ENCODE data around the gene LCLAT1.
"Not testable (repeated sequence)": the region's sequence is repeated elsewhere in the genome, so short reads cannot be mapped to it uniquely, and the experiment has no call there.

The LCLAT1 gene

DNA sequence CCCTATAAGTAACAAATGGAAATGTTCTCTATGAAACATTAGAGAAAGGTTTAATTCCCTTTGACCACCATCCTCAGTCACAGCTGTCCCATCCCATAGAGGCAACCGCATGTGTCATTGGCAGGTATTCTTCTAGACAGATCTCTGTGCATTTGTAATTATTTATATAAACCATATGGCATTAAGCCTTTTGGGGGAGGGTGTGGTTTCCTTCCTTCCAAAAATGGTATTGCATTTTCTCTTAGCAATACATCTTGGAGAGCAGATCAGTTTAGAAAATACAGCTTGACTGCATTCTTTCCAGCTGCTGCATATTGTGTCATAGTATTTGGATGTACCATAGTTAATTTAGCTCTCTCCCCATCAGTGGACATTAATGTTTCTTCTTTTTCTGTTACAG is 57.7 kb downstream of the LCLAT1 start:
- 0 out of 2 replicates have a peak, but pooled peaks cover 4% of the 10 kb centered on the region for H3K79me2 ChIP-seq (ENCODE audit: insufficient read depth, low read length)

GRCh38 chr2:30505500-30506180 is 58.6 kb downstream of the LCLAT1 start:
- H3K36me3 ChIP-seq (ENCODE audit: insufficient read depth, low read length): no peaks in the 10 kb centered on the region; the same call in 1 of the 2 replicates
- no peaks in the 10 kb centered on the region for H4K20me1 ChIP-seq (ENCODE audit: insufficient read depth, low read length)
- no peak overlapping the region for H3K27ac ChIP-seq (ENCODE audit: low read depth, low read length, poor library complexity, severe bottlenecking)
- H3K4me1 ChIP-seq (ENCODE audit: insufficient read depth, low read length, severe bottlenecking): peaks cover 11% of the 10 kb centered on the region
- H3K9me3 ChIP-seq (ENCODE audit: low read length): peaks cover 9% of the 10 kb centered on the region
- H2AFZ ChIP-seq (ENCODE audit: low read length): no peak overlapping the region
- H3K4me3 ChIP-seq (ENCODE audit: low read depth, low read length, poor library complexity, severe bottlenecking): no peak overlapping the region
- H3K79me2 ChIP-seq (ENCODE audit: insufficient read depth, low read length): 0 out of 2 replicates have a peak, but pooled peaks cover 8% of the 10 kb centered on the region
- H3K4me2 ChIP-seq (ENCODE audit: low read length): no peak overlapping the region
- no peaks in the 10 kb centered on the region for H3F3A ChIP-seq (ENCODE audit: insufficient read depth, low read length)
- TF ChIP-seq, protein P1, sequence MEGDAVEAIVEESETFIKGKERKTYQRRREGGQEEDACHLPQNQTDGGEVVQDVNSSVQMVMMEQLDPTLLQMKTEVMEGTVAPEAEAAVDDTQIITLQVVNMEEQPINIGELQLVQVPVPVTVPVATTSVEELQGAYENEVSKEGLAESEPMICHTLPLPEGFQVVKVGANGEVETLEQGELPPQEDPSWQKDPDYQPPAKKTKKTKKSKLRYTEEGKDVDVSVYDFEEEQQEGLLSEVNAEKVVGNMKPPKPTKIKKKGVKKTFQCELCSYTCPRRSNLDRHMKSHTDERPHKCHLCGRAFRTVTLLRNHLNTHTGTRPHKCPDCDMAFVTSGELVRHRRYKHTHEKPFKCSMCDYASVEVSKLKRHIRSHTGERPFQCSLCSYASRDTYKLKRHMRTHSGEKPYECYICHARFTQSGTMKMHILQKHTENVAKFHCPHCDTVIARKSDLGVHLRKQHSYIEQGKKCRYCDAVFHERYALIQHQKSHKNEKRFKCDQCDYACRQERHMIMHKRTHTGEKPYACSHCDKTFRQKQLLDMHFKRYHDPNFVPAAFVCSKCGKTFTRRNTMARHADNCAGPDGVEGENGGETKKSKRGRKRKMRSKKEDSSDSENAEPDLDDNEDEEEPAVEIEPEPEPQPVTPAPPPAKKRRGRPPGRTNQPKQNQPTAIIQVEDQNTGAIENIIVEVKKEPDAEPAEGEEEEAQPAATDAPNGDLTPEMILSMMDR (IDR thresholded peaks at IDR 0.05; ENCODE audit: low read length): no peak
- TF ChIP-seq EZH2 (IDR thresholded peaks at IDR 0.05; ENCODE audit: borderline replicate concordance, low read length): no peak
- H3K9me2 ChIP-seq (ENCODE audit: low read depth, low read length): no peaks in the 10 kb centered on the region
- no peak overlapping the region for H3K9ac ChIP-seq (ENCODE audit: low read length)
- no peaks in the 10 kb centered on the region for H3K27me3 ChIP-seq (ENCODE audit: insufficient read depth, low read length)

More for the DNA sequence above, 57.7 kb downstream of the LCLAT1 start:
- H3K9me3 ChIP-seq (ENCODE audit: low read length): peaks cover 13% of the 10 kb centered on the region
- H3K9ac ChIP-seq (ENCODE audit: low read length): no peak overlapping the region
- no peak for TF ChIP-seq EZH2 (IDR thresholded peaks at IDR 0.05; ENCODE audit: borderline replicate concordance, low read length)
- TF ChIP-seq, protein P1 (IDR thresholded peaks at IDR 0.05; ENCODE audit: low read length): no peak
- no peaks in the 10 kb centered on the region for H3K27me3 ChIP-seq (ENCODE audit: insufficient read depth, low read length)
- H2AFZ ChIP-seq (ENCODE audit: low read length): no peak overlapping the region
- H3K4me3 ChIP-seq (ENCODE audit: low read depth, low read length, poor library complexity, severe bottlenecking): no peak overlapping the region
- no peak overlapping the region for H3K4me2 ChIP-seq (ENCODE audit: low read length)
- no peaks in the 10 kb centered on the region for H3K9me2 ChIP-seq (ENCODE audit: low read depth, low read length)
- H3F3A ChIP-seq (ENCODE audit: insufficient read depth, low read length): no peaks in the 10 kb centered on the region
- H3K4me1 ChIP-seq (ENCODE audit: insufficient read depth, low read length, severe bottlenecking): peaks cover 11% of the 10 kb centered on the region
- H3K36me3 ChIP-seq (ENCODE audit: insufficient read depth, low read length): no peaks in the 10 kb centered on the region; the same call in 1 of the 2 replicates
- H3K27ac ChIP-seq (ENCODE audit: low read depth, low read length, poor library complexity, severe bottlenecking): no peak overlapping the region
- H4K20me1 ChIP-seq (ENCODE audit: insufficient read depth, low read length): no peaks in the 10 kb centered on the region

GRCh38 chr2:30507460-30507859 is 60.4 kb downstream of the LCLAT1 start:
- H3F3A ChIP-seq (ENCODE audit: insufficient read depth, low read length); H3K9me3 ChIP-seq (ENCODE audit: low read length); H3K4me2 ChIP-seq (ENCODE audit: low read length); H3K4me3 ChIP-seq (ENCODE audit: low read depth, low read length, poor library complexity, severe bottlenecking); H3K9me2 ChIP-seq (ENCODE audit: low read depth, low read length); H3K27ac ChIP-seq (ENCODE audit: low read depth, low read length, poor library complexity, severe bottlenecking); H2AFZ ChIP-seq (ENCODE audit: low read length); H4K20me1 ChIP-seq (ENCODE audit: insufficient read depth, low read length); H3K9ac ChIP-seq (ENCODE audit: low read length); H3K36me3 ChIP-seq (ENCODE audit: insufficient read depth, low read length); H3K27me3 ChIP-seq (ENCODE audit: insufficient read depth, low read length): not testable (repeated sequence)
- peaks cover 11% of the 10 kb centered on the region for H3K4me1 ChIP-seq (ENCODE audit: insufficient read depth, low read length, severe bottlenecking)
- H3K79me2 ChIP-seq (ENCODE audit: insufficient read depth, low read length): 0 out of 2 replicates have a peak, but pooled peaks cover 16% of the 10 kb centered on the region

- Histone ChIP-seq H3K9me3 (ENCODE audit: low read length) (peaks cover 5% of the 10 kb centered on the region; the same call in 1 of the 2 replicates), H3K27ac (ENCODE audit: low read depth, low read length, poor library complexity, severe bottlenecking) (no peak overlapping the region), H3K9me2 (ENCODE audit: low read depth, low read length) (no peaks in the 10 kb centered on the region), H3K36me3 (ENCODE audit: insufficient read depth, low read length) (no peaks in the 10 kb centered on the region), H3K27me3 (ENCODE audit: insufficient read depth, low read length) (no peaks in the 10 kb centered on the region), H3K79me2 (ENCODE audit: insufficient read depth, low read length) (peaks cover 21% of the 10 kb centered on the region), H3F3A (ENCODE audit: insufficient read depth, low read length) (no peaks in the 10 kb centered on the region), H2AFZ (ENCODE audit: low read length) (no peak overlapping the region), H3K9ac (ENCODE audit: low read length) (no peak overlapping the region), H3K4me2 (ENCODE audit: low read length) (no peak overlapping the region), H3K4me1 (ENCODE audit: insufficient read depth, low read length, severe bottlenecking) (no peaks in the 10 kb centered on the region), H3K4me3 (ENCODE audit: low read depth, low read length, poor library complexity, severe bottlenecking) (no peak overlapping the region), H4K20me1 (ENCODE audit: insufficient read depth, low read length) (no peaks in the 10 kb centered on the region)
- TF ChIP-seq, protein P1 (IDR thresholded peaks at IDR 0.05; ENCODE audit: low read length): no peak
- TF ChIP-seq EZH2 (IDR thresholded peaks at IDR 0.05; ENCODE audit: borderline replicate concordance, low read length): no peak
Measured at GRCh38 chr2:30509716-30510115, 62.7 kb downstream of the LCLAT1 start.

Measured in OCI-LY1 (cell line).